ENCODE measurements around the gene PPP3R1.

DNA sequence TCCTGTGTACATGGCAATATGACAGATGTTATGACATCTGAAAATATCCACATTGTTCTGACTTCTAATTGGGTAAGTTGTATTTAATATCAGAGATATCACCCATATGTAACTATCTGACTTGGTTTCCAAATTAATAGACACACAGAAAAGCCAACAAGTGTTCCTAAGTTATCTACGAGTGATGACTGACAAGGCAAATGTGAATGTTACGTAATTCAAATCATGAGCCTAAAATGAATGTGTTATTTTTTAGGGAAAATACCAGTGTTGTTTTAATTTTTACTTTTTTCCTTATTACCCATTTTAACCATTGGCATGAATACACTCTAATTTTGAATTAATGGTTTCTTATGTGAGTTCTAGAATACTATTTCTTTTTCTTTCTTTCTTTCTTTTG is 110.5 kb downstream of the PPP3R1 start:
- TF ChIP-seq POLR2AphosphoS5 (IDR thresholded peaks at IDR 0.05; ENCODE audit: control insufficient read depth, insufficient read depth, low read depth, low read length) (no peak), FOXJ3 (CRISPR knock-in tag; IDR thresholded peaks at IDR 0.05) (no peak), SP2 (IDR thresholded peaks at IDR 0.05; ENCODE audit: extremely low read depth, low read depth, low read length, poor library complexity, severe bottlenecking) (no peak), ZNF121 (CRISPR knock-in tag; conservative IDR thresholded peaks at IDR 0.05) (no peak), ZNF589 (CRISPR knock-in tag; IDR thresholded peaks at IDR 0.05; ENCODE audit: low read depth) (no peak), DACH1 (IDR thresholded peaks at IDR 0.05; ENCODE audit: partially characterized antibody) (no peak)
- TF ChIP-seq, protein P1, sequence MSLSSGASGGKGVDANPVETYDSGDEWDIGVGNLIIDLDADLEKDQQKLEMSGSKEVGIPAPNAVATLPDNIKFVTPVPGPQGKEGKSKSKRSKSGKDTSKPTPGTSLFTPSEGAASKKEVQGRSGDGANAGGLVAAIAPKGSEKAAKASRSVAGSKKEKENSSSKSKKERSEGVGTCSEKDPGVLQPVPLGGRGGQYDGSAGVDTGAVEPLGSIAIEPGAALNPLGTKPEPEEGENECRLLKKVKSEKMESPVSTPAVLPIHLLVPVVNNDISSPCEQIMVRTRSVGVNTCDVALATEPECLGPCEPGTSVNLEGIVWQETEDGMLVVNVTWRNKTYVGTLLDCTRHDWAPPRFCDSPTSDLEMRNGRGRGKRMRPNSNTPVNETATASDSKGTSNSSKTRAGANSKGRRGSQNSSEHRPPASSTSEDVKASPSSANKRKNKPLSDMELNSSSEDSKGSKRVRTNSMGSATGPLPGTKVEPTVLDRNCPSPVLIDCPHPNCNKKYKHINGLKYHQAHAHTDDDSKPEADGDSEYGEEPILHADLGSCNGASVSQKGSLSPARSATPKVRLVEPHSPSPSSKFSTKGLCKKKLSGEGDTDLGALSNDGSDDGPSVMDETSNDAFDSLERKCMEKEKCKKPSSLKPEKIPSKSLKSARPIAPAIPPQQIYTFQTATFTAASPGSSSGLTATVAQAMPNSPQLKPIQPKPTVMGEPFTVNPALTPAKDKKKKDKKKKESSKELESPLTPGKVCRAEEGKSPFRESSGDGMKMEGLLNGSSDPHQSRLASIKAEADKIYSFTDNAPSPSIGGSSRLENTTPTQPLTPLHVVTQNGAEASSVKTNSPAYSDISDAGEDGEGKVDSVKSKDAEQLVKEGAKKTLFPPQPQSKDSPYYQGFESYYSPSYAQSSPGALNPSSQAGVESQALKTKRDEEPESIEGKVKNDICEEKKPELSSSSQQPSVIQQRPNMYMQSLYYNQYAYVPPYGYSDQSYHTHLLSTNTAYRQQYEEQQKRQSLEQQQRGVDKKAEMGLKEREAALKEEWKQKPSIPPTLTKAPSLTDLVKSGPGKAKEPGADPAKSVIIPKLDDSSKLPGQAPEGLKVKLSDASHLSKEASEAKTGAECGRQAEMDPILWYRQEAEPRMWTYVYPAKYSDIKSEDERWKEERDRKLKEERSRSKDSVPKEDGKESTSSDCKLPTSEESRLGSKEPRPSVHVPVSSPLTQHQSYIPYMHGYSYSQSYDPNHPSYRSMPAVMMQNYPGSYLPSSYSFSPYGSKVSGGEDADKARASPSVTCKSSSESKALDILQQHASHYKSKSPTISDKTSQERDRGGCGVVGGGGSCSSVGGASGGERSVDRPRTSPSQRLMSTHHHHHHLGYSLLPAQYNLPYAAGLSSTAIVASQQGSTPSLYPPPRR (CRISPR knock-in tag; IDR thresholded peaks at IDR 0.05; ENCODE audit: borderline replicate concordance): no peak

Data from K562 (cell line).